Spleen (tissue), 7 donors: ENCODE results near the gene C13orf42.

Experiments used
- CTCF ChIP-seq, 11 experiments: fragments of 200-600 bp in 7 of 11; fragments of 450-650 bp in 4 of 11; sonication (generic) in 4 of 11; IDR thresholded peaks in 8 of 11; conservative IDR thresholded peaks in 3 of 11; 1 replicate in 7 of 11; 2 replicates in 4 of 11; pipeline versions ENCODE4 v1.4.0 to v1.8.0; 2016 to 2021; ENCODE audit warnings: antibody characterized with exemption in 11 of 11, inconsistent platforms in 4 of 11, mild to moderate bottlenecking in 1 of 11
- POLR2A ChIP-seq, 3 donors: fragments of 450-650 bp; IDR thresholded peaks; one replicate each; pipeline ENCODE4 v1.5.1; 2017; ENCODE audit warnings: antibody characterized with exemption in 3 of 3, mild to moderate bottlenecking in 1 of 3
- POLR2AphosphoS5 ChIP-seq, 3 donors: sonication (generic); formaldehyde crosslinking; IDR thresholded peaks; one replicate each; pipeline ENCODE4 v1.5.1; 2017; ENCODE audit warnings: antibody characterized with exemption in 3 of 3
- donor health status: DM: no; HTN: no; CAD: no; lungs with moderate emphysema.
- donor health status: DM: no; HTN: no; CAD: no.
- donor health status: DM: no; HTN: no; CAD: no.

- TF ChIP-seq CTCF (IDR thresholded peaks at IDR 0.05 in 8 of 11, conservative IDR thresholded peaks at IDR 0.05 in 3 of 11) (no peak), POLR2A (IDR thresholded peaks at IDR 0.05) (no peak), POLR2AphosphoS5 (IDR thresholded peaks at IDR 0.05) (no peak)
Observed at GRCh38 chr13:51122868-51123566, 11.9 kb upstream of the C13orf42 start.
